T-helper 1 cell treated with Interleukin-12 subunit alpha and Interleukin-12 subunit beta and Interleukin-4 antibody, amounts not matched to agents 30 μg/mL and 1 μg/mL, for 36 hours (primary cell): Measurements from ENCODE around the gene TINAG.

Experiments used
- H3K27ac Mint-ChIP-seq: one replicate; pipeline ENCODE4 v1.8.0; 2021; ENCODE audit warnings: mild to moderate bottlenecking, mixed read lengths
- H3K27me3 Mint-ChIP-seq: one replicate; pipeline ENCODE4 v1.8.0; 2021; ENCODE audit warnings: low read depth, mixed read lengths
- H3K36me3 Mint-ChIP-seq: one replicate; pipeline ENCODE4 v1.8.0; 2021; ENCODE audit warnings: low read depth, mixed read lengths
- H3K4me1 Mint-ChIP-seq: one replicate; pipeline ENCODE4 v1.8.0; 2021; ENCODE audit warnings: low read depth, mixed read lengths
- H3K4me3 Mint-ChIP-seq: one replicate; pipeline ENCODE4 v1.8.0; 2021; ENCODE audit warnings: mild to moderate bottlenecking, moderate library complexity, mixed read lengths
- H3K9me3 Mint-ChIP-seq: one replicate; pipeline ENCODE4 v1.8.0; 2021; ENCODE audit warnings: mixed read lengths

Gene TINAG

DNA sequence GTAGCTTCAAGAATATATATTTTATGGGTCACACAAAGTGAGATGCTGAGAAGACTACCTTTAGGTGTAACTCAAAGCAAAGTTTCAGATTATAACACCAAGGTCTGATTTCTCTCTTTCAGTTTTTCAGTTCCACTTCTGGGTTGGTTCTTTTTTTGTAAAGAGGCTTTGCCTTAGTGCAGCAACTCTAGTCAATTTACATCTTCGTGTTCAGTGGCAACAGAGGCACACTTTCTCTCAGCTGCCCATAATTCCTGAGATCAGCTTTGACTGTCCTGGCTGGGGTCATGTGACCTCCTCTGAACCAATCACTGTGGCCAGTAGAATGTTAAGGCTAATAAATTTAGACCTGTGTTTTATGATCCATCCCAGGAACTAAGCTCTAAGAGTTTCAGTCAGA, 120.2 kb downstream of the TINAG start:
- no peaks in the 10 kb centered on the region for H3K36me3 Mint-ChIP-seq
- no peaks in the 10 kb centered on the region for H3K27me3 Mint-ChIP-seq
- H3K27ac Mint-ChIP-seq: no peak overlapping the region
- no peak overlapping the region for H3K4me3 Mint-ChIP-seq
- no peaks in the 10 kb centered on the region for H3K4me1 Mint-ChIP-seq
- H3K9me3 Mint-ChIP-seq: no peaks in the 10 kb centered on the region

DNA sequence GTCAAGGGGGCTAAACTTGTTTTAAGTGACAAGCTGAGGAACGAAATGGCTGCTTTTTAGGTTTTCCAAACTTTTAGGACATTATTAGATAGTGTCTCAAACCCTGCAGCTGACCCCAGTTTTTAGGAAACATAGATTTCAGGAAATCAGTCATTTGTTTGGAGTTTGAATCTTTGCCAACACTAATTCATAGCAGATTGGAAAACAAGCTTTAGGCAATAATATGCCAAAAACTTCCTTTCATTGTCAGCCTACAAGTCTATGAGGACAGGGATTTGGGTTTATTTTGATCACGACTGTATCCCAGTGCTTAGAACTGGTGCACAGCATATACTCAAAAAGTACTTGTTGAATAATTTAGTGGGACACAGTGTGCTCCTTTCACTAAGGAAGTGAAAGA, 123.2 kb downstream of the TINAG start:
- Mint-ChIP-seq H3K9me3 (no peaks in the 10 kb centered on the region), H3K4me1 (no peaks in the 10 kb centered on the region), H3K4me3 (no peak overlapping the region), H3K36me3 (no peaks in the 10 kb centered on the region), H3K27ac (no peak overlapping the region), H3K27me3 (no peaks in the 10 kb centered on the region)
